Fibroblast of skin of right biceps (primary cell): ENCODE data around the gene MAGEB1.

Experiments used
- DNase-seq: peaks from one replicate; pipeline ENCODE4 v3.0.0-alpha.2; 2013

Gene MAGEB1

DNA sequence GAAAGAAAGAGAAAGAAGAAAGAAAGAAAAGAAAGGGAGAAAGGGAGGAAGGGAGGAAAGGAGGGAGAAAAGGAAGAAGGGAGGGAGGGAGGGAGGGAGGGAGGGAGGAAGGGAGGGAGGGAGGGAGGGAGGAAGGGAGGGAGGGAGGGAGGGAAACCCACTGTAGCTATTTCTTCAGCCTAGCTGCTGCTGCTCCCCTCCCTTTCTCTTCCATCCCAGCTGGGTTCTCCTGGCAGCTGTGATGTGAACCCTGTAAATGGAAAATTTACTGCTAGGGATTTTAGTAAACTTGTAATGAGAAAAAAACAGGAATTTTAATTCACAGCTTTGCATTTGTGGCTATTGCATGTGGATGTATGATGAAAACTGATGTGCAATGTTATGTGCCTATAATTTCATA is 54.3 kb downstream of the MAGEB1 start:
- DNase-seq, result no peak
